GM19468 (cell line): ENCODE data around the gene CERS6.
A peak's percentile ranks its signal among the peaks of the same experiment; 100 is the strongest.
"Not testable (repeated sequence)": the region's sequence is repeated elsewhere in the genome, so short reads cannot be mapped to it uniquely, and the experiment has no call there.

Source experiments
- ATAC-seq: cut with Tn5 transposase; IDR thresholded peaks from one replicate; pipeline ENCODE4 v1.9.1; 2021; ENCODE audit warnings: mild to moderate bottlenecking, moderate library complexity, moderate number of reproducible peaks; ENCODE audit not compliant: unreplicated experiment; ENCODE audit errors: extremely low read depth

CERS6 gene

GRCh38 chr2:168740788-168741187, 284.7 kb downstream of the CERS6 start:
- ATAC-seq = no peak

- ATAC-seq = no peak
Observed at GRCh38 chr2:168742258-168742932, 286.3 kb downstream of the CERS6 start.

- no peak for ATAC-seq
Observed at GRCh38 chr2:168744844-168745243, 288.8 kb downstream of the CERS6 start.

GRCh38 chr2:168748461-168748860, 292.4 kb downstream of the CERS6 start:
- no peak for ATAC-seq

- no peak for ATAC-seq
Observed at GRCh38 chr2:168749297-168749696, 293.2 kb downstream of the CERS6 start.

GRCh38 chr2:168751104-168751740, 295.1 kb downstream of the CERS6 start:
- ATAC-seq = peak; percentile 61

GRCh38 chr2:168752361-168752760, 296.3 kb downstream of the CERS6 start:
- ATAC-seq = no peak

GRCh38 chr2:168753765-168754329, 297.8 kb downstream of the CERS6 start:
- ATAC-seq = no peak

GRCh38 chr2:168757223-168757622, 301.2 kb downstream of the CERS6 start:
- ATAC-seq = no peak

- no peak for ATAC-seq
Observed at GRCh38 chr2:168758970-168759820, 303.1 kb downstream of the CERS6 start.

- no peak for ATAC-seq
Observed at GRCh38 chr2:168765401-168765800, 309.3 kb downstream of the CERS6 start.

GRCh38 chr2:168766600-168766999, 310.5 kb downstream of the CERS6 start:
- ATAC-seq = no peak

- no peak for ATAC-seq
Observed at GRCh38 chr2:168767258-168767657, 311.2 kb downstream of the CERS6 start.

GRCh38 chr2:168768357-168768756, 312.3 kb downstream of the CERS6 start:
- not testable (repeated sequence) for ATAC-seq

GRCh38 chr2:168770796-168771195, 314.7 kb downstream of the CERS6 start:
- ATAC-seq = no peak

- ATAC-seq = no peak
Observed at GRCh38 chr2:168772704-168773103, 316.6 kb downstream of the CERS6 start.

- no peak for ATAC-seq
Observed at GRCh38 chr2:168773128-168773527, 317.1 kb downstream of the CERS6 start.

GRCh38 chr2:168773719-168774521, 317.8 kb downstream of the CERS6 start:
- no peak for ATAC-seq

GRCh38 chr2:168775837-168776236, 319.8 kb downstream of the CERS6 start:
- no peak for ATAC-seq

- ATAC-seq = no peak
Observed at GRCh38 chr2:168780669-168781071, 324.6 kb downstream of the CERS6 start.
